ENCODE measurements around the gene TIGD4. TPM values are rescaled to one million over a fixed set of nuclear protein-coding genes. Genes with fewer than 3 reads are reported as not detected.
A peak's percentile ranks its signal among the peaks of the same experiment; 100 is the strongest.

The TIGD4 gene
- total RNA-seq (ENCODE audit: unreplicated experiment), result 0.83 TPM
- long read RNA-seq, partial matches to known transcripts, result 0 of 1 reads
- long read RNA-seq, other reads (novel, unspliced or antisense), result 1 of 1 reads

GRCh38 chr4:152779513-152780266 is at the start of gene TIGD4, which contains the start of gene ARFIP1:
TSS of gene TIGD4 (minus strand) at chr4:152779730. CDS start at chr4:152771004, 8,726 bp downstream.
TSS of gene ARFIP1 (plus strand) at chr4:152779954. CDS start at chr4:152829634, 49,680 bp downstream.
- Mint-ChIP-seq H3K9me3 (ENCODE audit: unreplicated experiment) (peaks cover 7% of the 10 kb centered on the region), H3K27ac (ENCODE audit: unreplicated experiment) (peak within 1 kb of the TSS; percentile 92), H3K36me3 (ENCODE audit: unreplicated experiment) (no peaks in the 10 kb centered on the region), H3K4me3 (ENCODE audit: unreplicated experiment) (peak within 1 kb of the TSS; percentile 99), H3K27me3 (ENCODE audit: unreplicated experiment) (peaks cover 6% of the 10 kb centered on the region), H3K4me1 (ENCODE audit: low read depth, unreplicated experiment) (peaks cover 19% of the 10 kb centered on the region)
- peak; percentile 99 for DNase-seq
- TF ChIP-seq CTCF (IDR thresholded peaks at IDR 0.05; ENCODE audit: partially characterized antibody, unreplicated experiment), result no peak

- no peak for TF ChIP-seq CTCF (IDR thresholded peaks at IDR 0.05; ENCODE audit: partially characterized antibody, unreplicated experiment)
- Mint-ChIP-seq H3K27me3 (ENCODE audit: unreplicated experiment) (no peaks in the 10 kb centered on the region), H3K36me3 (ENCODE audit: unreplicated experiment) (peaks cover 4% of the 10 kb centered on the region), H3K9me3 (ENCODE audit: unreplicated experiment) (no peaks in the 10 kb centered on the region), H3K4me1 (ENCODE audit: low read depth, unreplicated experiment) (no peaks in the 10 kb centered on the region), H3K4me3 (ENCODE audit: unreplicated experiment) (no peak overlapping the region), H3K27ac (ENCODE audit: unreplicated experiment) (no peak overlapping the region)
- no peak for DNase-seq
These were observed 48.6 kb upstream of the TIGD4 start for GRCh38 chr4:152828122-152828521.

- no peaks in the 10 kb centered on the region for H3K4me1 Mint-ChIP-seq (ENCODE audit: low read depth, unreplicated experiment)
- peaks cover 9% of the 10 kb centered on the region for H3K36me3 Mint-ChIP-seq (ENCODE audit: unreplicated experiment)
- no peaks in the 10 kb centered on the region for H3K27me3 Mint-ChIP-seq (ENCODE audit: unreplicated experiment)
- H3K9me3 Mint-ChIP-seq (ENCODE audit: unreplicated experiment), result peaks cover 2% of the 10 kb centered on the region
- no peak for DNase-seq
- TF ChIP-seq CTCF (IDR thresholded peaks at IDR 0.05; ENCODE audit: partially characterized antibody, unreplicated experiment), result no peak
- H3K27ac Mint-ChIP-seq (ENCODE audit: unreplicated experiment), result no peak overlapping the region
- H3K4me3 Mint-ChIP-seq (ENCODE audit: unreplicated experiment), result no peak overlapping the region
These were observed 45.8 kb upstream of the TIGD4 start for GRCh38 chr4:152825336-152825735.

- DNase-seq, result no peak
- peaks cover 2% of the 10 kb centered on the region for H3K9me3 Mint-ChIP-seq (ENCODE audit: unreplicated experiment)
- no peak for TF ChIP-seq CTCF (IDR thresholded peaks at IDR 0.05; ENCODE audit: partially characterized antibody, unreplicated experiment)
- peaks cover 12% of the 10 kb centered on the region for H3K36me3 Mint-ChIP-seq (ENCODE audit: unreplicated experiment)
- no peak overlapping the region for H3K27ac Mint-ChIP-seq (ENCODE audit: unreplicated experiment)
- H3K4me3 Mint-ChIP-seq (ENCODE audit: unreplicated experiment), result no peak overlapping the region
- H3K4me1 Mint-ChIP-seq (ENCODE audit: low read depth, unreplicated experiment), result no peaks in the 10 kb centered on the region
- peaks cover under 1% of the 10 kb centered on the region for H3K27me3 Mint-ChIP-seq (ENCODE audit: unreplicated experiment)
These were observed 45.0 kb upstream of the TIGD4 start for GRCh38 chr4:152824561-152824960.

- DNase-seq, result no peak
- no peak for TF ChIP-seq CTCF (IDR thresholded peaks at IDR 0.05; ENCODE audit: partially characterized antibody, unreplicated experiment)
- Mint-ChIP-seq H3K36me3 (ENCODE audit: unreplicated experiment) (peaks cover 12% of the 10 kb centered on the region), H3K27me3 (ENCODE audit: unreplicated experiment) (peaks cover 5% of the 10 kb centered on the region), H3K9me3 (ENCODE audit: unreplicated experiment) (peaks cover 6% of the 10 kb centered on the region), H3K4me1 (ENCODE audit: low read depth, unreplicated experiment) (no peaks in the 10 kb centered on the region), H3K4me3 (ENCODE audit: unreplicated experiment) (no peak overlapping the region), H3K27ac (ENCODE audit: unreplicated experiment) (no peak overlapping the region)
These were observed 42.8 kb upstream of the TIGD4 start for GRCh38 chr4:152822323-152822722.

All from glutamatergic neuron (in vitro differentiated cells).